Subcutaneous adipose tissue (tissue), 4 donors: ENCODE results near the gene ATP5PD. TPM values are rescaled to one million over a fixed set of nuclear protein-coding genes. Genes with fewer than 3 reads are reported as not detected.

Source experiments
- CTCF ChIP-seq: fragments of 450-650 bp; IDR thresholded peaks from one replicate; pipeline ENCODE4 v1.5.1; 2016; ENCODE audit warnings: low read depth, mild to moderate bottlenecking, control low read depth, antibody characterized with exemption, moderate library complexity
- total RNA-seq, 4 donors: library from RNA; depleted of rRNA; stranded (reverse); fragments of >200 nt; gene quantifications; one replicate each; pipeline ENCODE4 v1.1.0, GENCODE V29; 2016

Gene ATP5PD
- total RNA-seq, 4 donors from 2014 or later, result 236 to 509 (median 283) TPM

DNA sequence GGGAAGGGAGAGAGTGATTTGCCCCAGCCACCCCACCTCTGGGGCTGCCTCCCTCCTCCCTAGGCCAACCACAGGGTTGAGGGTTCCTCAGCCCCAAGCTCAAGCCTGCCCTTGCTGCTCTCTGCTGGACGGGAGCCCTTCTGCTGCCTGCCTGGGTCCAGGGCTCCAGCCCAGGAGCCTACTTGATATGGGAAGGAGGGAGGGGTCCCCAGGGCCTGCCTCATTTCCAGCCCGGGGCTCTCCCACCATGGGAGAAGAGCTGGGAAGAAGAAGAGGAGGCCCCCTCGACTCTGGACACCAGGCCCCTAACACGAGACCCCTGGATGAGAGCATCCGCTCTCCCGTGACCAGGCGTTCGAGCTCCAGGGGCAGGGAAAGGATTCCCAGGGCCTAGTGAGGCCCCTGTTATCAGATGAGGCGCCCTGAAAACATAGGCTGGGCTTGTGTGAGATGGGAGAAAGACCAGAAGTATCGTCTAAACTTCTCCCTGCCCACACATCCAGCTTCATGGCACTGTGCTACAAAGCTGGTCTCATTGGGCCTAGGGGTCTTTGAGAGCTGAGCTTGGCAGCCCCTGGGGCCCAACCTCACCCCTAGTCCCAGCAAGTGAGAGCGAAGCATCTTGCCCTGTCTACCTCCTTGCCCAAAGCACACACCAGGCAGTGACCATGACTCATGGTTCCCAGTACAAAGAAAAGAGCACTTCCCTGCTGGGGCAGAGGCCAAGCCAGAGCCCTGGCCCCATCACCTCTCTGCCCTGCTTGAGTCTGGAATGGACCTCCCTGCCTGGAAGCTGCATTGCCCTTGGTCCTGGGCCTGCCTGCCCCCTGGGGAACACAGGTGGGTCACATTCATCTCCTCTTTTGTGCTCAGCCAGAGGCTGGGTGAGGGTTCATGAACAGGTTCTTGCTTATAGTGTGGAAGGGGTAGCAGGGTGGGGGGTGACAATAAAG, 42.0 kb upstream of the ATP5PD start:
- TF ChIP-seq CTCF, result no peak

DNA sequence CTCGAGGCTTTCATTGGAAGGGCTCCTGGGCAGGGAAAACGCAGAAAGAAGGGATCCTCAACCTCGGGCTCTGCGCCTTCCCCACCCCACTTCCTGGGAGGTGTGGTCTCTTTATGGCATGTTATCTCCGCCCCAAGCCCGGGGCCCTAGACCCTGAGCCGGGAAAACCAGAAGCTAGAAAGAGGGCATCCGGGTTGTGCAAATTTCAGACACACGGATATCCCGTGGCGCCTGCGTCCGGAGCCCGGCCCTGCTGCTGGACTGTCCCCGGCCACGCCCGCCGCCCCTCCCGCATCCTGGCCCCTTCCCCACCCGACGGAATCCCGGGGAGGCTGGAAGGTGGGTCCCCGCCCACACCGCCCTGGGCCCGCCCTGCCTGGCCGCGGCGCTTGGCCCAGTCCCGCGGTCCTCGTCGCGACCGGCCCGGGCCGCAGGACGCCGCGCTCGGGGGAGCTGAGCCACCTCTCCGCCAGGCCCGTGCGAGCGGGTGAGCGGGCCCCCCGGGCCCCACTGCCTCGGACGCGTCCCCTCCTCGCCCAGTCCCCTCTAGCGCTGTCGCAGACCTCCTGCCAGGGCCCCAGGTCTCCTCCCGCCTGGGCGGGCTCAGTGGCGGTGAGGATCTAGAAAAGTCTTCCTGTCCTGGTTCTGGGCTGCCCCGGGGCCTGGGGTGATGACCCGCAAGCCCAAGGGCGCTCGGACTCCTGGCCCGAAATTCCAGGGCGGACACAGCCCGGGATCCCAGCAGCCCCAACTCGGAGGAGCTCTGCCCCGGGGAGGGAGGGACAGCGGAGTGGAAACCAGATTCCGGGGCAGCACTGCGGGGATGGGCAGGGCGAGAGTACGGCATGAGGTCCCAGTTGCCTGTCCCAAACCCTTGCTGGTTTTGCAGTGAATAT, 41.0 kb upstream of the ATP5PD start, which contains the start of gene SLC16A5:
Gene SLC16A5 (plus strand): TSS at position 397 of the 896 bp plus-strand sequence. CDS start 5,683 bp downstream, outside the sequence.
- TF ChIP-seq CTCF, result no peak

DNA sequence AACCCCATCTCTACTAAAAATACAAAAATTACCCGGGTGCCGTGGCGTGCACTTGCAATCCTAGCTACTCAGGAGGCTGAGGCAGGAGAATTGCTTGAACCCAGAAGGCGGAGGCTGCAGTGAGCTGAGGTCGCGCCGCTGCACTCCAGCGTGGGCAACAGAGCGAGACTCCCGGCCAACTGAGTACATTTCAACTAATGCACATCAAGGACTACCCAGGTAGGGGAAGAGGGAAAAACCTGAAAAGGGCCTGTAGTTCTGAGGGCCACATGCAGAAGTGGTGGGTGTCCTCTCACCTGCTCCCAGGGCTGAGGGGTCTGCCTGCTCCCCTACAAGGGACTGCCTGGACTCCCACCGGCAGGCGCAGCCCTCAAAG, 40.4 kb upstream of the ATP5PD start:
- no peak for TF ChIP-seq CTCF

GRCh38 chr17:75086496-75087181, 39.9 kb upstream of the ATP5PD start:
- no peak for TF ChIP-seq CTCF

DNA sequence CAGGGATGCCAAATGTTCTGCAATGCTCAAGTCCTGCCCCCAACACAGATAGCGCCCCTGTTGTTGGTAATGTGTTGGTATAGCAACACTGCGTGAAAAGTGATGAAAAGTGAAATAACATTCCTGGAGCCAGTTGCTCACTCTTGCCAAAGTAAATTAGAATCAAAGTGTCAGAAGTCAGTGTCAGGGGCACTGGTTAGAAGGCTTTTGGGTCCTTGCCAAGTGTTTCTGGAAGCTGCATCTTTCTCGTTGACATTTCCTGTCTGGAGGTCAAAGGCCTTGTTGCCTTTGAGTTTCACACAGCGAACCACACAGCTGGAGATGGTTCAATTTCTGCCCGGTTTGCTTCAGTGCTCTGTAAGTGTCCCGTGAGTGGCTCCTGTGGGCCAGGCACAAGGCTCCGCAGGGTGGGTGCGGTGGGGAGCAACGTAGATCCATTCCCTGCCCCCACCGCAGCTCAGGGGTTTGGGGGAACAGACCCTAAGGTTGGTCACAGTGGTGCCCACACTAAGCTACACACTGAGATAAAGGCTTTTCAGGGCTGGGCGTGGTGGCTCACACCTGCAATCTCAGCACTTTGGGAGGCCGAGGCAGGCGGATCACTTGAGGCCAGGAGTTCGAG, 37.4 kb upstream of the ATP5PD start:
- no peak for TF ChIP-seq CTCF

GRCh38 chr17:75082683-75083082, 35.9 kb upstream of the ATP5PD start:
- no peak for TF ChIP-seq CTCF
